ENCODE data around the gene COL4A1.

The COL4A1 gene

DNA sequence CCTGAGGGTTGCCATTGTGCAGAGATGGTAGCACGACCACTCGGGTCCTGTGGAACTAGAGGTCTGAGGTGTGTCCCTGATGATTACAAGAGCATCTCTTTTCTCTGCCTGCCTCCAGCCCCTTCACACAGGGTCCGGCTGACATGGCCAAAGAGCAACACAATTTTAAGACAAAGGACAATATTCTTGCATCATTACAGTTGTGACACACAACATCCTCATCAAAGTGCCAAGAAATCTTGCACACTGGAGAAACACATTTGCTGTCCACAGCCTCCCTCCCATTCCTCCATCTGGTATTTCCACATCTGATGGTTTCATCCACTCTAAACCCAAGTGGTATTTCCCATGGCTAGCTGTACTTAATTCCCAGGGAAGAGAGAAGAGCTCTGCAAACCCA, 12.8 kb downstream of the COL4A1 start:
- DNase-seq (ENCODE audit: low read depth in 2 of 2) = no peak

DNA sequence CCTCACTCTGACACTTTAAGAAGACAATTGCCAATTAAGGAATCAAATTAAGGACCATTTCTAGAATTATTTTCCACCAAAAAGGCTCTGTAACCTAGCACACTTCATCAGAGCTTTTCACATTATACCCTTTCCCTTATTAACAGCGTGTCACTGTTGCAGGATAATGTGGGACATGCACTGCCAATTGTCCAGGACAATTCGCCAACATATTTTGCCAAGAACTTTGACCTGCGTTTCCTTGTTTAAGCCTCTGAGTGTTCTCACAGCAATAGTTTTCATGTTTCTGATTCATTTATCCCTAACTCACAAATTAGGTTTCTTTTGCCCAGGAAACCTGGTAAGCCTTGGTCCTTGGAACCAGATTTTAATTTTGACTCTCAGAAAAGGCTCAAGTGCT, 13.3 kb downstream of the COL4A1 start:
- no peak for DNase-seq (ENCODE audit: low read depth in 2 of 2)

DNA sequence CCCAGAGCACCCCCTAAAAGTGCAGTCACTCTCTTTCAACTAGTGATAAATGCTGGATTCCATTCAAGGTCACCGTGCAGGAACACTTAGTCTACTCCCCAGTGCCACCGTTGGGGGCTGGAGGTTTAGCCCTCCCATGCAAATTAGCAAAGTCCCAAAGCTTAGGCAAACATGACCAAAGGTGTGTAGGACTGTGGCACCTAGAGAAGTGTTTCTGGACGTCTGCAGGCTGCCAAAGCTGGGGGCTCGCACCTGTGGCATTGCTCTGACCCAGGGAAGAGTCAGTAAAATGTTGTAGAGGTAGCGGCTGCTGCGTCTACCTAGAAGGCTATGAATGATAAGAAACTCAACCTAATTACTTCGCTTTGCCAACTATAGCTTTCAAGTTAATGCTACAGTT, 13.9 kb downstream of the COL4A1 start:
- DNase-seq (ENCODE audit: low read depth in 2 of 2) = no peak

DNA sequence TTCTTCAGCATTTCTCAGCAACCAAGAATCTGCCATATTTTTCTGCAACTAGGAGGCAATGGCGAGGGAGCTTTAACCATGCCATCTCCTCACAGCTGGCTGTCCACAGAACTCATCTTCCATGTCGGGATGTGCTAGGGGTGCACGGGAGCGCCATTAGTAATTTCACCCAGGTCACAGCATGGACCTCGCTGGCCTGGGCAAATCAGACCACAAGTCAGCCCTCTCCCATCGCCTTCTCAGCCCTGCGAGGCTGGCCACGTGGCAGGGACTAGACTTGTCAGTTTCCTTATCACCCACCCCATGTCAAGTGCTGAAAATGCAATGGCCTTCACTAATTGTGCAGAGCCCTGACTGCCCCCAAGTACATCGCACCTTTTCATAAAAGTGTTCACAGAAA, 15.7 kb downstream of the COL4A1 start:
- DNase-seq (ENCODE audit: low read depth in 2 of 2) = no peak

DNA sequence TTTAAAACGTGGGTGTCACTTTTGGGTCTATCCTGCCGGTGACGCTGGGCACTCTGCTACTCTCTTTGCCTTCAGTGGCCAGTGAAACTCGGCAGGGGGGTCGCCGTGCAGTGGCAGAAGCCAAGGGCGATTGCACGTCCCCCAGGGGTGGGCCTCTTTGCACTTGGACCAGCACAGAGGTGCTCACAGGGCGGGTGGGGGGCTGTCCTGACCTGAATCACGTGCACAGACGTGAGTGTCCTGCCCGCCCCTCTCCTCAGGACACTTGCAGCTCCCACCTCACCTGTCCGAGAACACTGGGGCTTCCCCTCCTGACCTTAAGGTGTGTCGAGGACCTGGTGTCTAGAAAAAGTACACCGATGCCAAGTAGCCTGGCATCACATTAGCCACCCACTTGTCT, 16.1 kb downstream of the COL4A1 start:
- DNase-seq (ENCODE audit: low read depth in 2 of 2) = no peak

DNA sequence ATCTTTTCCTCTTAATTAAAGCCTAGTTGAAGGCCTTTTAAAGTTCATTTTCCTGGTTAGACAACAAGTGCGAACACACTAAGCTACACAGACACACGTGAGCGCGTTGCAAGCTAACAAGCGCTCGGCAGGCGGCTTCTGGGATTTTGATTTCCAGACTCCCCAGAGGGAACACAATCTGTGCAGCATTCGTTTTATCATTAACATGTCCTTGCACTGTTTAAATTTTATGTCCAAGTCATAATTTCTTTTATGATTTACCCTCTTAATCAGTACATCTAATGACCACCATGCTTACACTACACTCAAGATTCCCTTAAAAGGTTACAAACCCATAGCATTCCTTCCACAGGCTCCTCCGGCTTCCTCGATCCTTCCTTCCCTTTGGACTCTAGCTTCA, 16.8 kb downstream of the COL4A1 start:
- DNase-seq (ENCODE audit: low read depth in 2 of 2) = no peak

DNA sequence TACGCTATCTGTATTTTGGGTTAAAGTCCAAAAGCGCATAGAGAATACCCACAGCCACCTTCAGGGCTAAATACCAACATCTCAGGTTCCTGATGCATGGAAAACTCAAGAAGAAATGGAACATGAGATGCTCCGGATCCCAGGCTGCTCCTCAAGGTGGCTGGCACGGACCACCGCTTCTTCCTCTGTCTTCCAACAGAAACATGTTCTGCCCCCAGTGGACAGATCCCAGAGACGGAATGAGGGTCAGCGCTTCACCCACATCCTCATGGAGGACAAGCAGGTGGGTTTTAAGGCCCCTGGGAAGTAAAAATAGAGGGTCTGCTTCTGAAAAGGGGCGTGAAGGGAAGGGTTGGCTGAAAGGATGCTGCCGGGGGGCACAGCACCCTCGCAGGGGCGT, 17.3 kb downstream of the COL4A1 start:
- DNase-seq (ENCODE audit: low read depth in 2 of 2) = no peak

DNA sequence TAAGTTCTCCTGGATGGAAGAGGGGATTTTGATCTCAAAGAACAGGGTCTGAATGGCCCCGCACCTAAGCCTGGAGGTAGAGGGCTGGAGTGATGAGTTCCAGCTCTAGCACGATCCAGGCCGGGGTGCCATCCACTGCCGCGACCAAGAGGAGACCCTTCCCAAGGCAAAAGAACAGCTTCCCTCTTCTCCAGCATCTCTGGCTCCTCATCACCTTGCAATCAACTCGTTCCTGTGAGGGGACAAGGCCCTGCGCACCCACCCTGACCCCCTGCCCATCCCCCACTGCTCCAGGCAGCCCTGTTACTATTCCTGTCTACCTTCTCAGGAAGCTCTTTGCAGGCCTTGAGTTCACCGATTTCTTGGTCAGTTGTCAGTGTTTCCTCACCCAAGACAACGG, 17.8 kb downstream of the COL4A1 start:
- DNase-seq (ENCODE audit: low read depth in 2 of 2) = no peak

DNA sequence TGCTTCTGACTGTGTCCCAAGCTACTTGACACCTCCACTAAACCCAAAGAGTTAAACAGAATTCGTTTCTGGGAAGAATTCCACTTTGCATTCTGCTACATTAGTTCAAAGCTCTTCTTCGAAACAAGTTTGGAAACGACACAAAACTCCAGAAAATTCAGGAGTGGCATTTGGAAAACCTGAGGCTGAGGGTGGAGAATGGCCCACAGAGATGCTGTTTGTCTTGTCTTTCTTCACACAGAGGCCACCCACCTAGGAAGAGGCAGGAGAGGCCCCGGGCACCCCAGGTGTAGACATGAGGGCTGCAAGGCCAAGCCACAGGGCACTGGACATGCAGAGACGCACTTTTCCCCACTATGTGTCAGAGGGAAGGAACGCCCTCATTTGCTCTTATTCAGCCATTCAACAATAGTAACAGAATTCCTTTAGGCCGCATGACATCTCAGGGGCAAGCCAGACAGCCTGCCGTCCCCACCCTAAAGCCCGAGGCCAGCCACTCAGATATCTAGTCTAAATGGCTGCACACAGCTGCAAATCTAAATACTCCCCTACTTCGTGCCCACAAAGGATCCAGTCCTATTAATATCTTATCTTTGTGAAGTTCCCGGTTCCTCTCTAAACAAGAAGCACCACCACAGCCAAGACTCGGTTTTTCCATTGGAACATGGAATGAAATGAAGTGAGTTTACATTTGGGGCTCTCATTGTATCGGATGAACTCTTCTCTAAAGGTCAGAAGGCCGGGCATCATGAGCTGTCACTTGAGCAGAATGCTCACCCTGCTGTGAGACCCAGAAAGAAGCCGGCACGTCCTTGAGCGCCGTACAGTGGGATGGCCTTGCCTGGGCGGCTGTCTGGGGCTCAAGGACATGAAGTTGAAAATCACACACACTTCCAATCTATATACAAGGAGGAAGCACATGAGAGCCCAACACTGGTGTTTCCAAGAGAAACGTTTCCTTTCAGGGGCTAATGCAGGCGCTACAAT, 19.8 kb downstream of the COL4A1 start:
- DNase-seq (ENCODE audit: low read depth in 2 of 2) = no peak

DNA sequence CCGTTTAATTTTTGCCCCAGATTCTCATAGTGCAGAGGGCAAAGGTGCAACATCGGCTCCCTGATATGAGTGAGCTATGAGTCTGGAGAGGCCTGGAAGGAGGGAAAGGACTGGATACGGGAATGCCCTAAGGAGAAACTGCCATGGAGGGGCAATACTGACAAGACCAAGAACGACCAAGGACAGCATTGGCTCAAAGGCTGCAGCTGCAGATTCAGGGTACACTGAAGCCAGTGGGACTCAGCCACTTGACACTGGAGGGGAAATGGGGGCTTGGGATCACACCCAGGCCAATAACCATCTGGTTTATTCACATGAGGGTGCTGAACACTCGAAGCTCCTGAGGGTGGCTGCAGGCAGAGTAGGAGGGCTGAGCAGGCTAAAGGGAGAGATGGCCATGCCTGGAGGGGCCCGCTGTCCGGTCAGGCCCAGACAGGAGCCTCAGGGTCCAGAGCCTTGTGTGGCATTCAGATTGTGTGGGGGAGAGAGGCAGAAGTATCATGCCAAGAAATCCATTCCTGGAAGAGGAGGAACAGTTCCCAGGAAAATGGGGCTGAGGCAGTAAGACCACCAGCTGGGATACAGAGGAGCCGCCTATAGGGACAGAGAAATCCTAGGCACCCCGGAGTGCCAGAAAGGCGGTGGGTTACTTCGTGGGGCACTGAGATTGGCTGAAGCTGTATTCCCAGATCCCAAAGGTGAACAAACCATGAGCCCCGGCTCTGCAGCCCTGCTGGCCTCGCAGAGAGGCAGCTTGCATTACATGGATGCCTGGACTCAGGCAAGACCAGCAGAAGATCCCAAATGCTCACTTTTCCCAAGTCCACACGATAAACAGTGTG, 20.7 kb downstream of the COL4A1 start:
- DNase-seq (ENCODE audit: low read depth in 2 of 2) = no peak

DNA sequence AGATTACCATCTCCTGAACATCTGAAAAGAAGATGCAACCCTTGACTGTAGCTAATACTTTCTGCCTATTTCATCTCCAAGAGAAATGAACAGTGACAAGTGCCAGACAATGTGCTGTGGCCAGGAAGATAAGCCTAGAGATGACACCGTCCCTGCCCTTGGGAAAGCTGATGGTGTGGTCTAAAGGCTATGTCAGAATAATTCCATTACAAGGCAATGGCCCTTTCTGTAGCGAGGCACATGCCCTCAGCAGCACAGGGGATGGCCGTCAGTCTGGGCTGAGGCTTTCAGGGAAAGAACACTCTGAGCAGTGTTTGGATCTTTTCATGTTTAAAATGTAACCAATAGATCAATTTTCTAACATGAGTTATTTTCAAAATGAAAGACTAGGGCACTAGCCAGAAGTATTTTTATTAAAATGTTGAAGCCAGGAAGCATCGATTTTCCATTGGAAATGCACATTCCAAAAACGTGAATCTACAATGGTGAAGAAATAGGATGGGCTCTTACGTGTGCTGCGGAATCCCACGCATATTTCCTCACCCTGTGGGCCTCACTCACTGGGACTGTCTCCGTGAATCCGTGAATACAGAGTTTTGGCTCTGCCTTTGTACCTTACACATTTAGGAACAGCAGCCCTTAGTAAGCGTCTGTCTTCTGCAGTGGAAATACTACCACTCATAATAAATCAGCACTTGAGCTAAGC, 22.0 kb downstream of the COL4A1 start:
- no peak for DNase-seq (ENCODE audit: low read depth in 2 of 2)

DNA sequence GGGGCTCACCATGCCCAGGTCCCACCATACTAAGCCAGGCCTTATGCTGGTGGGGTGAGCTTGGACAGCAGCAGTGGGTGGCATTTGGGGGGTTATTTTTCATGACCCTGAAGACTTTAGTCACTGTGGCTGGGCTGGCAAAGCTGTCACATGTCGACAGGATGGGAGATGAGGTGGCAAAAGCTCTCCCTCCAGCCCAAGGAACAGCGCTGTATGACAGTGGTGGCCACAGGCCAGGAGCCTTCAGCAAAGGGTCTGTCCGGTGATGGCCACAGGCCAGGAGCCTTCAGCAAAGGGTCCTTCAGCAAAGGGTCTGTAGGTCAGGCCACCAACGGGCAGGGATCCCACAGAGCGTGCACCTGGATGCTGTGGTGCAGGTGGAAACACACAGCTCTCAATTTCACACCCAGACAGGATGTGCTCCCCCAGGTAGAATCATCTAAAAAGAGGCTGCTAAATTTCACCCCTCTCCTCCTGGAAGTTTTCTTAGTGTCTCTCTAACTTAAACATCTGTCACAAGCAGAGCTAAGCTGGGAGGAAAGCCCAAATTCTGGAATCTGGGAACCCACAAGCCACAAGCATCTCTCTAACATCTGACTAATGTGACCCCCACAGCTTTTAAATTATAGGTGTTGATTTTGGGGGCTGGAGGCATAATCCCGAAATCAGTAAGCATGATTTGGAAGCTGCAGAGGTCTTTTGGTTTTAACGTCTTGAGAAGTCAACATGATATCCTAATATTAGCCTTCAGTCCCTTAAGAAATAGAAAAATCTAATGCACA, 23.0 kb downstream of the COL4A1 start:
- no peak for DNase-seq (ENCODE audit: low read depth in 2 of 2)

DNA sequence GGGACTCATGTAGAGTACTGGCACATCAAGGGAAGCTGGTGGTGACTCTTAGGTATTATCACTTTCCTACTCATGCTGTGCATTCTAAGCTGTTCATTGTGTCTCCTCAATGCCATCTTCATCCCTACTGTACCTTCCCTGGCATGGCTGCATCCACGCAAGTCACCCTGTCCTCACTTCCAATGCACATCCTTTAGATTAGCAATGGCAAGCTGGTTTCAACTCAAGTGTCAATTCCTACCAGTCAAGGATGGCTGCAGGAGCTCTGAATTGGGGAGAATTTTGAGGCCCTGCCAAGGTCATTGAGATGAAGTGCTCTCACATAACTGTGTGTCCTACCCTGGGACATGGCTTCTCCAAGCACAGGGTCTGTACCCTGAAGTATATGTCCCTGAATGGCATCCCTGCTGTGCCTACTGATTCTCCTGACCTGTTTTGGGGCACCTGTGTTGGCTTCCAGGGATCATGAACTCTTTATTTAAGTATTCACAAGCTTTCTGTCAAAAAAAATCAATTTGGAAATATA, 24.6 kb downstream of the COL4A1 start:
- DNase-seq (ENCODE audit: low read depth in 2 of 2) = no peak

DNA sequence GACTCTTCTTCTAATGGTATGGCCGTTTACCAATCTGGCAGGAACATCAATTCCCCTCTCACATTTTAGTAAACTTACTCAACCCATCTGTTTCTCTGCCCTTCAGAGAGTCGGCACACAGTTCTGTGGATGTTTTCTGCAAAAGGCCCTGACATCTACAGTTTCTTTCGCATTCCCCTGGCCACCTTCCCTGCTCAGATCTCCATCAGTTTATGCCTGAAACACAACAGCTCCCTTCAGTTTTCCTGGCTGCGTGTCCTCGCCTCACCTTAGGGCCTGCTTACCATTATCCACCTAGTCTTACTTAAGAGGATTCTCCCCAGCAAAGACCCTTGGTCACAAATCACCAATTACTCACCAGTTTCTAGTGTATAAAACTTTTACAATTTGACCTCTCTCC, 25.2 kb downstream of the COL4A1 start:
- DNase-seq (ENCODE audit: low read depth in 2 of 2) = no peak

DNA sequence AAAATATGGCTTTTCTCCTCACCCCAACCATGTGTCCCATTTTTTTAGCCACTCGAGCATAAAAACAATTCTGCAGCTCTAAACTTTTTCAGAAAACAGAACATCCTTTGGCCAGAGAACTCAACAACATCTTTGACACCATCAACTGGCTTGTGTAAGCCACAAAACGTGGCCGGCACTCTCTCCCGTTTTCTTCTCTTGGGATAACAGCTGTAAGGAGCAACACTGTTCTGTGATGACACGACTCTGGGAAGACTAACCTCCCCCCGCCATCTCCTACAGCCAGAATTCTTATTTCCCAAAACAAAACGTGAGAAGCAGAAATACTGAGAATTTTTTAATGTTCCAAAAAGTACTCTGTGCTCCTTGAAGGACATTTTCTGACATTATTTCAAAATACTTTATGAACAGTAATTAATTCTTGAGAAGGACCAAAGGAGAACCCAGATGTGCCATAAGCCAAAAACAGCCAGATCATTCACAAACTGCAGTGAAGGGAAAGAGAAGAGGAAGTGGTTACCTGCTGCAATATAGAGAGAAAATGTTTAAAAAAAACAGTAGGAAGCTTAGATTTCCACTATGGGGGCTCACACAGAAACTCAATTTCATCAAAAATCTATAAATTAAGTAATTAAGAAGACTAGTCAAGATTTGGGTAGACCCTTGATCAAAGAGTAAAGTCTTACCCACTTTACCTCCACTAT, 25.8 kb downstream of the COL4A1 start:
- no peak for DNase-seq (ENCODE audit: low read depth in 2 of 2)

DNA sequence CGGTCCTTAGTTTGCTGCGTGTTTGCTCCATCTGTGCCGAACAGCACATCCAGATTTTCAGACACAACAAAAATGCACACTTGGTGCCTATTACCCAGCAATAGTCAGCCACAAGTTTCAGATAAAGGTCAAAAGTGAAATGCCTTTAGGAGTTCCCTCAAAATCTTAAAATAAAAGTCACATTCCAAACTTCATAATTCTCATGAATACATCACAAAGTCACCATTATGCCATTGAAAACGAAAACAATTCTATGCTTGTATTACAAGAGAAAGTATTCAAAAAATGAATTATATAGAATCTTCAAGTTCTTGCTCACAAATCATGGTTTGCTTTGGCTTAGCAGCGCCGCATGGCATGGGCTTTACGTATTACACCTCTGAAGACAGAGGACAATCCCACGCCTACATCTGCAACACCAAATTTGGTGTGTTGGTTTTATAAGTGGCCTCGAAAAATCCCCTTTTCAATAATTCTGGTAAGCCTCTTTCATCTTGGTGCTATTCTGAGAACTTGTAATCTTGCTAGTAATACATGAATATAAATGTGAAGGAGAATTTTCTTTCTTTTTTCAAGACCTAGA, 26.6 kb downstream of the COL4A1 start:
- no peak for DNase-seq (ENCODE audit: low read depth in 2 of 2)

DNA sequence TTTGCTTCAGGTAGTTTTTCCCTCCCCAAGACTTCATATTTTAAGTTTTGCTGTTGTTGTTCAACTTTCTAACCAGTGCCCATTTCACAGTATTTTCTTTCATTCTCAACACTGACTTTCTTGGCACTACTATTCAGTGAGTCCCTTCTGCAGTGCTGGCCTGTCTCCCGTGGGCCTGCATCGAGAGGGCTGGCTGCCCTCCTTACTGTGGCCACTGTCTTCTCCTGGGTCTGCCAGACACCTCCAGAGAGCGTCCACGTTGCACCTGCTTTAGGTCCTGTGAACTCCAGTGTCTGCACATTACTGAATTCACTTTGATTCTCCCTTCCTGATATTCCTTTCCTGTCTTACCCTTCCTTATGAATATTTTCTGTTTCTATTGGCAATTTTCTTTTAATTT, 27.3 kb downstream of the COL4A1 start:
- no peak for DNase-seq (ENCODE audit: low read depth in 2 of 2)

DNA sequence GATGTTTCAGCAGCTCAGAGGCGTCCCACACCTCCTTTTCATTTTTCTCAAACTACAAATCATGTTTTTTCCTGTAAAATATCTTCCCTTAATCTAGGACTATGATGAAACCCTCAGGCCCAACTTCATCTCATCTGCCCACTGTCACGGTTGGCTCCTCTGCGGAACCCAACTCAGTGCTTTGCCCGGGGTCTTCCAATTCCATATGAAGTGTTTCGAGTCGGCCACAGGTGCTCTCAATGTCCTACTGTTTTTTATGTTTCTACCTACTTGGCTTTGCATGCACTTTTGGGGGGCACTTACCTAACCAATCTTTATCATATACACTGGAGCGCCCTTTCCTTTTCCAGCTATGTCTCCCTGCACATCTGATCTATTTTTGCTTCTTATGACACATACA, 28.1 kb downstream of the COL4A1 start:
- DNase-seq (ENCODE audit: low read depth in 2 of 2) = no peak

DNA sequence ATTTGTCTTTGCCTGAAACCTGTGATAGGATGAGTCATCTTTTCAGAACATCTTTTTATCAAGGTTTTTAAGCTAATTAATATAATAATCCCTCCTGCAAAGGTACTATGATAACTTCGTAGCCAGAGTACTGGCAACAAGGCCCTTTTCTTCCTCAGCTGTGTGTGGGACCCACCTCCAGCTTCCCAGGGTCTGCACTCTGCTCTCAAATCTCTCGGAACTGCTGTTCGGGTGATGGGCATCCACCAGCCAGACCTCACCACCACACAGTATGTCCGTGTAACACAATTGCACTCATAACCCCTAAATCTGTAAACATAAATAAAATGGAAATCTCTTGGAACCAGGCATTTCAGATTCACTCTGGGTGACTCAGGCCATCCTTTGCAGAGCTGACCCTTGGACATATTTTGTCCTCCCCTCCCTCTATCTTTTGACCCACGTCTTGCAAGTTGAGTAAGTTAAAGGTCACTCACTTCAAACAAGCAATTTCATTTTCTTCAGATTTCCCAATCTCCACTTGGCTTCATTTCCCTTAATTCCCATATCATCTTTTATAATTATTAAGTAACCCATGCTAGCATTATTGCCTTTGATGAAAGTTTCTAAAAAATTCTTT, 29.5 kb downstream of the COL4A1 start:
- no peak for DNase-seq (ENCODE audit: low read depth in 2 of 2)

DNA sequence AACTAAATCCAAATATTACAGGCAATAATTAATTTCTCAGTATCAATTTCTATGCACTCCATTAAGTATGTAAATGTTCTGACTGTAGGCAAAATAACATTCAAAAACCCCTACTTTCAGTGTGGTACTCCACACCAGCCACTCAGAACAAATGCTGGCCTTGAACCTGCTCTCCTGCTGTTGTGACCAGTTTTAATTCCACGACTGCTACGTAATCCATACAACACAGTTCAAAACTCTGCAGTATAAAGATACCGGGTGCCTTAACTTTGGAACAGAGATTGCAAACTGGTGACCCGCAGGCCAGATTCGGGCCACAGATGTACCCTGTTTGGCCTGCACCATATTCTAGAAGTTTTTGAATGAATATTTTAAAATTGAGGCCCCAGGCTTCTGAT, 30.4 kb downstream of the COL4A1 start:
- DNase-seq (ENCODE audit: low read depth in 2 of 2) = no peak

Measured in stimulated activated CD4-positive, alpha-beta T cell treated with anti-CD3 and anti-CD28 coated beads, Interleukin-15, amount 100 ng/mL, for 48 hours (primary cell).